Measurements from ENCODE around the gene HBE1.

- no peak for TF ChIP-seq CTCF (IDR thresholded peaks at IDR 0.05)
- no peak for TF ChIP-seq EZH2 (IDR thresholded peaks at IDR 0.05; ENCODE audit: borderline replicate concordance, insufficient read depth, low read depth, low read length, poor library complexity, severe bottlenecking)
Measured at GRCh38 chr11:5282628-5283027, 12.9 kb upstream of the HBE1 start.

Measured in B cell (primary cell).